ENCODE data around the gene SEMA3B. TPM values are rescaled to one million over a fixed set of nuclear protein-coding genes. Genes with fewer than 3 reads are reported as not detected.
"Not testable (repeated sequence)": the region's sequence is repeated elsewhere in the genome, so short reads cannot be mapped to it uniquely, and the experiment has no call there.

Gene SEMA3B
- total RNA-seq, 2 experiments from 2014 or later = 0.52 to 0.84 TPM

GRCh38 chr3:50259432-50260026 is 9.4 kb upstream of the SEMA3B start:
- ChIA-PET CTCF (interaction anchor here (0.7 to 4.2 kb wide), 21 partner anchors 8 to 154 kb away, joined by 3 to 45 read pairs (median 4); partner anchors contain the start of genes GNAI2, HYAL3, IFRD2 and NAA80), POLR2A (interaction anchor here (0.6 to 1.2 kb wide), 3 partner anchors 13 to 33 kb away, joined by 3 to 5 read pairs (median 5); no protein-coding TSS in a partner anchor)
- H3K27ac Mint-ChIP-seq = peak overlapping the region; percentile 63
- peak; percentile 28 for ATAC-seq
- no peaks in the 10 kb centered on the region for H3K27me3 Mint-ChIP-seq (ENCODE audit: low read depth)
- no peak for DNase-seq
- H3K36me3 Mint-ChIP-seq (ENCODE audit: low read depth) = peaks cover 40% of the 10 kb centered on the region
- H3K4me3 Mint-ChIP-seq = peak overlapping the region; percentile 69
- peaks cover 10% of the 10 kb centered on the region for H3K4me1 Mint-ChIP-seq (ENCODE audit: low read depth)
- H3K9me3 Mint-ChIP-seq (ENCODE audit: insufficient read depth) = peaks cover 4% of the 10 kb centered on the region

GRCh38 chr3:50260027-50260941 is 8.7 kb upstream of the SEMA3B start:
- CTCF ChIA-PET = interaction anchor here (0.7 to 4.2 kb wide), 20 partner anchors 9 to 155 kb away, joined by 3 to 45 read pairs (median 4); partner anchors contain the start of genes GNAI2, HYAL3, IFRD2 and NAA80
- peaks cover 35% of the 10 kb centered on the region for H3K36me3 Mint-ChIP-seq (ENCODE audit: low read depth)
- H3K27me3 Mint-ChIP-seq (ENCODE audit: low read depth) = no peaks in the 10 kb centered on the region
- DNase-seq = peak; percentile 87
- H3K4me1 Mint-ChIP-seq (ENCODE audit: low read depth) = peaks cover 10% of the 10 kb centered on the region
- peak overlapping the region; percentile 63 for H3K27ac Mint-ChIP-seq
- peaks cover 4% of the 10 kb centered on the region for H3K9me3 Mint-ChIP-seq (ENCODE audit: insufficient read depth)
- H3K4me3 Mint-ChIP-seq = peak overlapping the region; percentile 69
- peak; percentile 97 for ATAC-seq
- POLR2A ChIA-PET = interaction anchor here (0.7 to 1.2 kb wide), 3 partner anchors 9 to 30 kb away, joined by 3 to 5 read pairs (median 5); no protein-coding TSS in a partner anchor

GRCh38 chr3:50260942-50261441 is 8.0 kb upstream of the SEMA3B start:
- no peak for DNase-seq
- no peak for ATAC-seq
- Mint-ChIP-seq H3K27me3 (ENCODE audit: low read depth) (peaks cover 4% of the 10 kb centered on the region), H3K4me1 (ENCODE audit: low read depth) (peaks cover 10% of the 10 kb centered on the region), H3K9me3 (ENCODE audit: insufficient read depth) (peaks cover 4% of the 10 kb centered on the region), H3K36me3 (ENCODE audit: low read depth) (peaks cover 32% of the 10 kb centered on the region), H3K27ac (peak overlapping the region; percentile 19), H3K4me3 (peak overlapping the region; percentile 7)
- ChIA-PET POLR2A (interaction anchor here (0.7 to 1.3 kb wide), 2 partner anchors 9 to 11 kb away, joined by 3 to 4 read pairs; no protein-coding TSS in a partner anchor), CTCF (interaction anchor here (0.9 to 4.2 kb wide), 9 partner anchors 9 to 156 kb away, joined by 3 to 45 read pairs (median 4); partner anchors contain the start of gene GNAI2)

GRCh38 chr3:50261505-50261904 is 7.4 kb upstream of the SEMA3B start:
- DNase-seq = no peak
- POLR2A ChIA-PET = interaction anchor here (0.7 to 1.3 kb wide), 2 partner anchors 8 to 11 kb away, joined by 3 to 4 read pairs; no protein-coding TSS in a partner anchor
- H3K4me3 Mint-ChIP-seq = peak overlapping the region; percentile 7
- H3K9me3 Mint-ChIP-seq (ENCODE audit: insufficient read depth) = peaks cover 4% of the 10 kb centered on the region
- CTCF ChIA-PET = interaction anchor here (0.9 to 4.2 kb wide), 4 partner anchors 10 to 89 kb away, joined by 3 to 45 read pairs (median 14); no protein-coding TSS in a partner anchor
- peaks cover 6% of the 10 kb centered on the region for H3K27me3 Mint-ChIP-seq (ENCODE audit: low read depth)
- H3K36me3 Mint-ChIP-seq (ENCODE audit: low read depth) = peaks cover 27% of the 10 kb centered on the region
- no peak for ATAC-seq
- peak overlapping the region; percentile 19 for H3K27ac Mint-ChIP-seq
- H3K4me1 Mint-ChIP-seq (ENCODE audit: low read depth) = peaks cover 10% of the 10 kb centered on the region

- ChIA-PET POLR2A (interaction anchor here (1.3 kb wide), 1 partner anchor 12 kb away, joined by 4 read pairs; no protein-coding TSS in a partner anchor), CTCF (interaction anchor here (1.4 kb wide), 1 partner anchor 16 kb away, joined by 6 read pairs; no protein-coding TSS in a partner anchor)
- H3K4me3 Mint-ChIP-seq; ATAC-seq; H3K9me3 Mint-ChIP-seq (ENCODE audit: insufficient read depth); DNase-seq; H3K27ac Mint-ChIP-seq; H3K4me1 Mint-ChIP-seq (ENCODE audit: low read depth): not testable (repeated sequence)
- peaks cover 12% of the 10 kb centered on the region for H3K27me3 Mint-ChIP-seq (ENCODE audit: low read depth)
- peaks cover 20% of the 10 kb centered on the region for H3K36me3 Mint-ChIP-seq (ENCODE audit: low read depth)
Observed at GRCh38 chr3:50262200-50262599, 6.7 kb upstream of the SEMA3B start.

- CTCF ChIA-PET = interaction anchor here (1.4 to 2.1 kb wide), 2 partner anchors 16 to 68 kb away, joined by 6 to 8 read pairs; no protein-coding TSS in a partner anchor
- no peaks in the 10 kb centered on the region for H3K9me3 Mint-ChIP-seq (ENCODE audit: insufficient read depth)
Observed at GRCh38 chr3:50262778-50263177, 6.2 kb upstream of the SEMA3B start.

GRCh38 chr3:50263478-50264382 is 5.2 kb upstream of the SEMA3B start:
- POLR2A ChIA-PET = no interaction called here

More at GRCh38 chr3:50262778-50263177, 6.2 kb upstream of the SEMA3B start:
- H3K27ac Mint-ChIP-seq = peak overlapping the region; percentile 15
- no peak for ATAC-seq
- peaks cover 12% of the 10 kb centered on the region for H3K27me3 Mint-ChIP-seq (ENCODE audit: low read depth)
- H3K4me1 Mint-ChIP-seq (ENCODE audit: low read depth) = peaks cover 10% of the 10 kb centered on the region
- H3K4me3 Mint-ChIP-seq = no peak overlapping the region
- H3K36me3 Mint-ChIP-seq (ENCODE audit: low read depth) = peaks cover 14% of the 10 kb centered on the region
- POLR2A ChIA-PET = no interaction called here
- no peak for DNase-seq

GRCh38 chr3:50264383-50264963 is 4.5 kb upstream of the SEMA3B start:
- ATAC-seq (no peak), DNase-seq (no peak)
- Mint-ChIP-seq H3K27me3 (ENCODE audit: low read depth) (peaks cover 18% of the 10 kb centered on the region), H3K36me3 (ENCODE audit: low read depth) (no peaks in the 10 kb centered on the region), H3K4me1 (ENCODE audit: low read depth) (peaks cover 7% of the 10 kb centered on the region), H3K9me3 (ENCODE audit: insufficient read depth) (no peaks in the 10 kb centered on the region), H3K4me3 (no peak overlapping the region), H3K27ac (no peak overlapping the region)
- ChIA-PET POLR2A (no interaction called here), CTCF (interaction anchor here (1.1 to 2.1 kb wide), 4 partner anchors 18 to 70 kb away, joined by 3 to 8 read pairs (median 5); no protein-coding TSS in a partner anchor)

More at GRCh38 chr3:50263478-50264382, 5.2 kb upstream of the SEMA3B start:
- H3K27me3 Mint-ChIP-seq (ENCODE audit: low read depth) = peaks cover 18% of the 10 kb centered on the region
- DNase-seq (no peak), ATAC-seq (no peak)
- peaks cover 5% of the 10 kb centered on the region for H3K36me3 Mint-ChIP-seq (ENCODE audit: low read depth)
- H3K9me3 Mint-ChIP-seq (ENCODE audit: insufficient read depth) = no peaks in the 10 kb centered on the region
- H3K4me1 Mint-ChIP-seq (ENCODE audit: low read depth) = peaks cover 10% of the 10 kb centered on the region
- H3K27ac Mint-ChIP-seq = no peak overlapping the region
- no peak overlapping the region for H3K4me3 Mint-ChIP-seq
- CTCF ChIA-PET = interaction anchor here (1.1 to 2.1 kb wide), 4 partner anchors 17 to 69 kb away, joined by 4 to 8 read pairs (median 6); no protein-coding TSS in a partner anchor

GRCh38 chr3:50264964-50265485 is 3.9 kb upstream of the SEMA3B start:
- no peak for DNase-seq
- Mint-ChIP-seq H3K27ac (no peak overlapping the region), H3K4me3 (no peak overlapping the region), H3K4me1 (ENCODE audit: low read depth) (peaks cover 3% of the 10 kb centered on the region), H3K9me3 (ENCODE audit: insufficient read depth) (no peaks in the 10 kb centered on the region), H3K36me3 (ENCODE audit: low read depth) (no peaks in the 10 kb centered on the region), H3K27me3 (ENCODE audit: low read depth) (peaks cover 18% of the 10 kb centered on the region)
- ChIA-PET POLR2A (no interaction called here), CTCF (interaction anchor here (1.1 to 1.5 kb wide), 3 partner anchors 18 to 48 kb away, joined by 3 to 6 read pairs (median 3); no protein-coding TSS in a partner anchor)
- ATAC-seq = no peak

- no peaks in the 10 kb centered on the region for H3K36me3 Mint-ChIP-seq (ENCODE audit: low read depth)
- ATAC-seq (no peak), DNase-seq (no peak)
- ChIA-PET CTCF (interaction anchor here (1.2 to 2.3 kb wide), 3 partner anchors 19 to 48 kb away, joined by 3 to 14 read pairs (median 3); no protein-coding TSS in a partner anchor), POLR2A (no interaction called here)
- no peak overlapping the region for H3K4me3 Mint-ChIP-seq
- H3K4me1 Mint-ChIP-seq (ENCODE audit: low read depth) = peaks cover under 1% of the 10 kb centered on the region
- H3K27me3 Mint-ChIP-seq (ENCODE audit: low read depth) = peaks cover 18% of the 10 kb centered on the region
- H3K27ac Mint-ChIP-seq = no peak overlapping the region
- no peaks in the 10 kb centered on the region for H3K9me3 Mint-ChIP-seq (ENCODE audit: insufficient read depth)
Observed at GRCh38 chr3:50265571-50265970, 3.4 kb upstream of the SEMA3B start.
